OCI-LY1 (cell line): Measurements from ENCODE around the gene CNN3.

Experiments used
- H2AFZ ChIP-seq: fragments of 200-600 bp; sonication (generic), shearing (Covaris generic); 2 replicates; pipeline ENCODE4 v1.6.0; 2014; ENCODE audit warnings: antibody characterized with exemption, mild to moderate bottlenecking, low read length
- H3F3A ChIP-seq: fragments of 200-600 bp; sonication (generic), shearing (Covaris generic); 2 replicates; pipeline ENCODE4 v1.6.0; 2014; ENCODE audit warnings: mild to moderate bottlenecking, antibody characterized with exemption, low read length, moderate library complexity; ENCODE audit not compliant: insufficient read depth
- H3K27ac ChIP-seq: fragments of 200-600 bp; sonication (generic); 2 replicates; pipeline ENCODE4 v1.5.1; 2014; ENCODE audit warnings: low read length, mixed run types, mild to moderate bottlenecking, low read depth; ENCODE audit not compliant: poor library complexity, severe bottlenecking
- H3K27me3 ChIP-seq: fragments of 200-600 bp; sonication (generic); 2 replicates; pipeline ENCODE4 v1.6.0; 2014; ENCODE audit warnings: antibody characterized with exemption, mild to moderate bottlenecking, low read length, moderate library complexity; ENCODE audit not compliant: insufficient read depth
- H3K36me3 ChIP-seq: fragments of 200-600 bp; sonication (generic); 2 replicates; pipeline ENCODE4 v1.6.1; 2014; ENCODE audit warnings: mild to moderate bottlenecking, antibody characterized with exemption, low read length, moderate library complexity, mixed read lengths; ENCODE audit not compliant: insufficient read depth
- H3K4me1 ChIP-seq: fragments of 200-600 bp; sonication (generic); 2 replicates; pipeline ENCODE4 v1.5.1; 2014; ENCODE audit warnings: mild to moderate bottlenecking, low read length, moderate library complexity; ENCODE audit not compliant: insufficient read depth, severe bottlenecking
- H3K4me2 ChIP-seq: fragments of 200-600 bp; sonication (generic), shearing (Covaris generic); 2 replicates; pipeline ENCODE4 v1.6.1; 2014; ENCODE audit warnings: low read length
- H3K4me3 ChIP-seq: fragments of 200-600 bp; sonication (generic); 2 replicates; pipeline ENCODE4 v1.5.1; 2014; ENCODE audit warnings: low read length, low read depth, mild to moderate bottlenecking, mixed read lengths; ENCODE audit not compliant: poor library complexity, severe bottlenecking
- H3K79me2 ChIP-seq: fragments of 200-600 bp; shearing (Covaris generic); 2 replicates; pipeline ENCODE4 v1.6.1; 2016; ENCODE audit warnings: mixed run types, low read length, mixed read lengths; ENCODE audit not compliant: insufficient read depth
- H3K9ac ChIP-seq: fragments of 200-600 bp; sonication (generic), shearing (Covaris generic); 2 replicates; pipeline ENCODE4 v1.6.1; 2014; ENCODE audit warnings: mild to moderate bottlenecking, low read length, mixed read lengths
- H3K9me2 ChIP-seq: fragments of 200-600 bp; sonication (generic), shearing (Covaris generic); 2 replicates; pipeline ENCODE4 v1.6.1; 2014; ENCODE audit warnings: low read depth, mild to moderate bottlenecking, low read length, mixed read lengths
- H3K9me3 ChIP-seq: fragments of 200-600 bp; shearing (Covaris generic); 2 replicates; pipeline ENCODE4 v1.6.1; 2014; ENCODE audit warnings: low read length, mixed read lengths
- H4K20me1 ChIP-seq: fragments of 200-600 bp; sonication (generic), shearing (Covaris generic); 2 replicates; pipeline ENCODE4 v1.6.0; 2016; ENCODE audit warnings: mild to moderate bottlenecking, low read length; ENCODE audit not compliant: insufficient read depth
- CTCF ChIP-seq: fragments of 200-600 bp; sonication (generic), shearing (Covaris generic); IDR thresholded peaks from 2 replicates; pipeline ENCODE4 v1.5.1; 2017; ENCODE audit warnings: mild to moderate bottlenecking, antibody characterized with exemption, low read length, moderate library complexity, mixed read lengths
- EZH2 ChIP-seq: fragments of 200-600 bp; sonication (generic), shearing (Covaris generic); IDR thresholded peaks from 2 replicates; pipeline ENCODE4 v1.8.0; 2017; ENCODE audit warnings: borderline replicate concordance, mixed run types, mild to moderate bottlenecking, antibody characterized with exemption, low read length, moderate library complexity, mixed read lengths

CNN3 gene

GRCh38 chr1:94926915-94927404, at the start of gene CNN3:
Gene CNN3, minus strand, starts transcription at chr1:94927110. Its CDS starts 216 bp downstream, at chr1:94926894.
- Histone ChIP-seq H3K36me3 (no peaks in the 10 kb centered on the region), H3K4me3 (no peak within 1 kb of the TSS), H2AFZ (no peak within 1 kb of the TSS), H3K9me3 (no peaks in the 10 kb centered on the region), H3F3A (no peaks in the 10 kb centered on the region), H4K20me1 (no peaks in the 10 kb centered on the region), H3K4me1 (peaks cover 5% of the 10 kb centered on the region), H3K9me2 (no peaks in the 10 kb centered on the region), H3K4me2 (no peak within 1 kb of the TSS), H3K27ac (no peak within 1 kb of the TSS), H3K27me3 (no peaks in the 10 kb centered on the region), H3K79me2 (no peaks in the 10 kb centered on the region), H3K9ac (no peak within 1 kb of the TSS)
- TF ChIP-seq EZH2 (no peak), CTCF (no peak)

GRCh38 chr1:94974824-94975223, 47.9 kb upstream of the CNN3 start:
- Histone ChIP-seq H2AFZ (no peak overlapping the region), H3K27ac (no peak overlapping the region), H3K9ac (no peak overlapping the region)

GRCh38 chr1:94974241-94974640, 47.3 kb upstream of the CNN3 start:
- Histone ChIP-seq H3K9ac (no peak overlapping the region), H4K20me1 (no peaks in the 10 kb centered on the region), H3F3A (no peaks in the 10 kb centered on the region), H3K4me3 (no peak overlapping the region), H3K4me1 (peaks cover 7% of the 10 kb centered on the region), H3K79me2 (no peaks in the 10 kb centered on the region), H2AFZ (no peak overlapping the region), H3K9me3 (no peaks in the 10 kb centered on the region), H3K4me2 (no peak overlapping the region), H3K27me3 (no peaks in the 10 kb centered on the region), H3K27ac (no peak overlapping the region), H3K9me2 (no peaks in the 10 kb centered on the region), H3K36me3 (no peaks in the 10 kb centered on the region)
- TF ChIP-seq CTCF (no peak), EZH2 (no peak)

More at GRCh38 chr1:94974824-94975223, 47.9 kb upstream of the CNN3 start:
- Histone ChIP-seq H4K20me1 (no peaks in the 10 kb centered on the region), H3K4me1 (peaks cover 10% of the 10 kb centered on the region), H3K4me3 (no peak overlapping the region), H3F3A (no peaks in the 10 kb centered on the region), H3K9me3 (no peaks in the 10 kb centered on the region), H3K79me2 (no peaks in the 10 kb centered on the region), H3K27me3 (no peaks in the 10 kb centered on the region), H3K36me3 (no peaks in the 10 kb centered on the region), H3K4me2 (no peak overlapping the region), H3K9me2 (no peaks in the 10 kb centered on the region)
- no peak for TF ChIP-seq CTCF
